ENCODE data around the gene TBXAS1. TPM values are rescaled to one million over a fixed set of nuclear protein-coding genes. Genes with fewer than 3 reads are reported as not detected.

Gene TBXAS1
- total and polyA plus RNA-seq, 2 of the 8 experiments (the other 6 are each of a cell fraction or from before 2014, with no cell fraction given), result 0.86 to 2.1 TPM

DNA sequence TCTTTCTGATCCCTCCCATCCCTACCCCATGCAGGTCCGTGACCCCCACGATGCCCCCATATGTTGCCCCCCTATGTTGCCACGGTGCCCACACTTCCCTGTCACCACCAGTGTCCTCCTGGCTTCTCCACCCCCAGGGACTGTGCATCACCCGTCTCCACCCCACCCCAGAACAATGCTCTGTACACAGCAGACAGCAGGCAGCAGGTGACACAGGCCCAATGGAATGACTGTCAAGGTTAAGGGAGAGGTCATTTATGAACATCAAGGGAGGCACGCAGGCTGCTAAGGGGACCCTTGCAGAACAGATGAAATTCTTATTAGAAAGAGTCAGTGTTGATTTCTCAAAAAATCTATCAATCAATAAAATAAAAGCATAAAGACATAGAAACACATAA is 162.2 kb downstream of the TBXAS1 start (continued):
- no peak for TF ChIP-seq CHD2 (IDR thresholded peaks at IDR 0.05; ENCODE audit: low read length)
- TF ChIP-seq, protein P1, sequence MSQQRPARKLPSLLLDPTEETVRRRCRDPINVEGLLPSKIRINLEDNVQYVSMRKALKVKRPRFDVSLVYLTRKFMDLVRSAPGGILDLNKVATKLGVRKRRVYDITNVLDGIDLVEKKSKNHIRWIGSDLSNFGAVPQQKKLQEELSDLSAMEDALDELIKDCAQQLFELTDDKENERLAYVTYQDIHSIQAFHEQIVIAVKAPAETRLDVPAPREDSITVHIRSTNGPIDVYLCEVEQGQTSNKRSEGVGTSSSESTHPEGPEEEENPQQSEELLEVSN (IDR thresholded peaks at IDR 0.05), result no peak
- no peak for TF ChIP-seq GABPA (IDR thresholded peaks at IDR 0.05; ENCODE audit: borderline replicate concordance, insufficient read depth, low read length)
- TF ChIP-seq, protein P2, sequence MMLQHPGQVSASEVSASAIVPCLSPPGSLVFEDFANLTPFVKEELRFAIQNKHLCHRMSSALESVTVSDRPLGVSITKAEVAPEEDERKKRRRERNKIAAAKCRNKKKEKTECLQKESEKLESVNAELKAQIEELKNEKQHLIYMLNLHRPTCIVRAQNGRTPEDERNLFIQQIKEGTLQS (IDR thresholded peaks at IDR 0.05; ENCODE audit: insufficient read depth, low read depth, low read length), result no peak

Measured in H1 (cell line).